ENCODE results near the gene SAMSN1. TPM values are rescaled to one million over a fixed set of nuclear protein-coding genes. Genes with fewer than 3 reads are reported as not detected.

The SAMSN1 gene
- total and polyA plus RNA-seq, 2 donors, result 40.4 to 42.9 TPM

GRCh38 chr21:14569026-14569621 lies 23.0 kb upstream of the SAMSN1 start:
- no peaks in the 10 kb centered on the region for H3K36me3 ChIP-seq (ENCODE audit: control insufficient read depth in 2 of 2, insufficient read depth in 2 of 2, low read length in 1 of 2)
- DNase-seq (ENCODE audit: low read depth in 6 of 9, low spot score in 9 of 9), result no peak
- H3K9me3 ChIP-seq (ENCODE audit: control insufficient read depth in 2 of 2, insufficient read depth in 1 of 2, low read length in 1 of 2), result no peaks in the 10 kb centered on the region
- H3K4me1 ChIP-seq (ENCODE audit: control insufficient read depth in 2 of 2, insufficient read depth in 2 of 2, low read length in 2 of 2), result peaks cover 0 to 2% of the 10 kb centered on the region in 2 donors
- no peak overlapping the region for H3K4me3 ChIP-seq (ENCODE audit: low read length in 2 of 2)
- 96% methylated on average over 3 of the region's 3 CpGs for WGBS
- no peak overlapping the region for H3K27ac ChIP-seq (ENCODE audit: low read depth in 1 of 2, low read length in 1 of 2)
- no peaks in the 10 kb centered on the region for H3K27me3 ChIP-seq (ENCODE audit: control insufficient read depth in 2 of 2, insufficient read depth in 1 of 2, low read length in 1 of 2)

- H3K36me3 ChIP-seq (ENCODE audit: control insufficient read depth in 2 of 2, insufficient read depth in 2 of 2, low read length in 1 of 2), result no peaks in the 10 kb centered on the region
- H3K27ac ChIP-seq (ENCODE audit: low read depth in 1 of 2, low read length in 1 of 2), result no peak overlapping the region
- H3K4me1 ChIP-seq (ENCODE audit: control insufficient read depth in 2 of 2, insufficient read depth in 2 of 2, low read length in 2 of 2), result peaks cover 0 to 2% of the 10 kb centered on the region in 2 donors
- 81% methylated on average over 7 of the region's 7 CpGs for WGBS
- H3K9me3 ChIP-seq (ENCODE audit: control insufficient read depth in 2 of 2, insufficient read depth in 1 of 2, low read length in 1 of 2), result no peaks in the 10 kb centered on the region
- no peaks in the 10 kb centered on the region for H3K27me3 ChIP-seq (ENCODE audit: control insufficient read depth in 2 of 2, insufficient read depth in 1 of 2, low read length in 1 of 2)
- H3K4me3 ChIP-seq (ENCODE audit: low read length in 2 of 2), result no peak overlapping the region
- DNase-seq (ENCODE audit: low read depth in 6 of 9, low spot score in 9 of 9), result no peak
These were observed 21.5 kb upstream of the SAMSN1 start for GRCh38 chr21:14567331-14568279.

GRCh38 chr21:14566894-14567293 lies 20.8 kb upstream of the SAMSN1 start:
- Histone ChIP-seq H3K4me1 (ENCODE audit: control insufficient read depth in 2 of 2, insufficient read depth in 2 of 2, low read length in 2 of 2) (peaks cover 0 to 2% of the 10 kb centered on the region in 2 donors), H3K36me3 (ENCODE audit: control insufficient read depth in 2 of 2, insufficient read depth in 2 of 2, low read length in 1 of 2) (no peaks in the 10 kb centered on the region), H3K4me3 (ENCODE audit: low read length in 2 of 2) (no peak overlapping the region), H3K27me3 (ENCODE audit: control insufficient read depth in 2 of 2, insufficient read depth in 1 of 2, low read length in 1 of 2) (no peaks in the 10 kb centered on the region), H3K27ac (ENCODE audit: low read depth in 1 of 2, low read length in 1 of 2) (peak overlapping the region in 1 of 2 donors; percentile 50), H3K9me3 (ENCODE audit: control insufficient read depth in 2 of 2, insufficient read depth in 1 of 2, low read length in 1 of 2) (no peaks in the 10 kb centered on the region)
- peak in 3 of 9 donors; percentile 8 to 50 (median 26) for DNase-seq (ENCODE audit: low read depth in 6 of 9, low spot score in 9 of 9)
- WGBS, result 69% methylated on average over 5 of the region's 5 CpGs

GRCh38 chr21:14562959-14563358 lies 16.8 kb upstream of the SAMSN1 start:
- DNase-seq (ENCODE audit: low read depth in 6 of 9, low spot score in 9 of 9), result no peak
- Histone ChIP-seq H3K4me3 (ENCODE audit: low read length in 2 of 2) (no peak overlapping the region), H3K27ac (ENCODE audit: low read depth in 1 of 2, low read length in 1 of 2) (no peak overlapping the region), H3K27me3 (ENCODE audit: control insufficient read depth in 2 of 2, insufficient read depth in 1 of 2, low read length in 1 of 2) (no peaks in the 10 kb centered on the region), H3K4me1 (ENCODE audit: control insufficient read depth in 2 of 2, insufficient read depth in 2 of 2, low read length in 2 of 2) (peaks cover 0 to 2% of the 10 kb centered on the region in 2 donors), H3K36me3 (ENCODE audit: control insufficient read depth in 2 of 2, insufficient read depth in 2 of 2, low read length in 1 of 2) (no peaks in the 10 kb centered on the region), H3K9me3 (ENCODE audit: control insufficient read depth in 2 of 2, insufficient read depth in 1 of 2, low read length in 1 of 2) (peaks cover 0 to 4% of the 10 kb centered on the region in 2 donors)

- no peak overlapping the region for H3K27ac ChIP-seq (ENCODE audit: low read depth in 1 of 2, low read length in 1 of 2)
- no peaks in the 10 kb centered on the region for H3K4me1 ChIP-seq (ENCODE audit: control insufficient read depth in 2 of 2, insufficient read depth in 2 of 2, low read length in 2 of 2)
- DNase-seq (ENCODE audit: low read depth in 6 of 9, low spot score in 9 of 9), result no peak
- H3K9me3 ChIP-seq (ENCODE audit: control insufficient read depth in 2 of 2, insufficient read depth in 1 of 2, low read length in 1 of 2), result peaks cover 0 to 4% of the 10 kb centered on the region in 2 donors
- no peaks in the 10 kb centered on the region for H3K36me3 ChIP-seq (ENCODE audit: control insufficient read depth in 2 of 2, insufficient read depth in 2 of 2, low read length in 1 of 2)
- H3K4me3 ChIP-seq (ENCODE audit: low read length in 2 of 2), result no peak overlapping the region
- WGBS, result 81% methylated on average over 4 of the region's 4 CpGs
- H3K27me3 ChIP-seq (ENCODE audit: control insufficient read depth in 2 of 2, insufficient read depth in 1 of 2, low read length in 1 of 2), result no peaks in the 10 kb centered on the region
These were observed 14.4 kb upstream of the SAMSN1 start for GRCh38 chr21:14560555-14560954.

- H3K4me1 ChIP-seq (ENCODE audit: control insufficient read depth in 2 of 2, insufficient read depth in 2 of 2, low read length in 2 of 2), result no peaks in the 10 kb centered on the region
- no peak for DNase-seq (ENCODE audit: low read depth in 6 of 9, low spot score in 9 of 9)
- H3K4me3 ChIP-seq (ENCODE audit: low read length in 2 of 2), result no peak overlapping the region
- H3K36me3 ChIP-seq (ENCODE audit: control insufficient read depth in 2 of 2, insufficient read depth in 2 of 2, low read length in 1 of 2), result no peaks in the 10 kb centered on the region
- no peaks in the 10 kb centered on the region for H3K27me3 ChIP-seq (ENCODE audit: control insufficient read depth in 2 of 2, insufficient read depth in 1 of 2, low read length in 1 of 2)
- H3K27ac ChIP-seq (ENCODE audit: low read depth in 1 of 2, low read length in 1 of 2), result no peak overlapping the region
- peaks cover 0 to 4% of the 10 kb centered on the region in 2 donors for H3K9me3 ChIP-seq (ENCODE audit: control insufficient read depth in 2 of 2, insufficient read depth in 1 of 2, low read length in 1 of 2)
These were observed 14.0 kb upstream of the SAMSN1 start for GRCh38 chr21:14560139-14560538.

GRCh38 chr21:14559102-14559501 lies 13.0 kb upstream of the SAMSN1 start:
- Histone ChIP-seq H3K27ac (ENCODE audit: low read depth in 1 of 2, low read length in 1 of 2) (no peak overlapping the region), H3K9me3 (ENCODE audit: control insufficient read depth in 2 of 2, insufficient read depth in 1 of 2, low read length in 1 of 2) (peaks cover 0 to 4% of the 10 kb centered on the region in 2 donors), H3K27me3 (ENCODE audit: control insufficient read depth in 2 of 2, insufficient read depth in 1 of 2, low read length in 1 of 2) (no peaks in the 10 kb centered on the region), H3K4me1 (ENCODE audit: control insufficient read depth in 2 of 2, insufficient read depth in 2 of 2, low read length in 2 of 2) (peaks cover 0 to 2% of the 10 kb centered on the region in 2 donors), H3K36me3 (ENCODE audit: control insufficient read depth in 2 of 2, insufficient read depth in 2 of 2, low read length in 1 of 2) (no peaks in the 10 kb centered on the region), H3K4me3 (ENCODE audit: low read length in 2 of 2) (no peak overlapping the region)
- no peak for DNase-seq (ENCODE audit: low read depth in 6 of 9, low spot score in 9 of 9)

- H3K4me1 ChIP-seq (ENCODE audit: control insufficient read depth in 2 of 2, insufficient read depth in 2 of 2, low read length in 2 of 2), result peaks cover 0 to 2% of the 10 kb centered on the region in 2 donors
- H3K27ac ChIP-seq (ENCODE audit: low read depth in 1 of 2, low read length in 1 of 2), result no peak overlapping the region
- WGBS, result 81% methylated on average over 5 of the region's 5 CpGs
These were observed 11.3 kb upstream of the SAMSN1 start for GRCh38 chr21:14557413-14557812.

GRCh38 chr21:14554948-14555347 lies 8.8 kb upstream of the SAMSN1 start:
- H3K36me3 ChIP-seq (ENCODE audit: control insufficient read depth in 2 of 2, insufficient read depth in 2 of 2, low read length in 1 of 2), result no peaks in the 10 kb centered on the region
- H3K4me1 ChIP-seq (ENCODE audit: control insufficient read depth in 2 of 2, insufficient read depth in 2 of 2, low read length in 2 of 2), result peaks cover 0 to 6% of the 10 kb centered on the region in 2 donors
- no peak overlapping the region for H3K27ac ChIP-seq (ENCODE audit: low read depth in 1 of 2, low read length in 1 of 2)
- H3K4me3 ChIP-seq (ENCODE audit: low read length in 2 of 2), result no peak overlapping the region
- DNase-seq (ENCODE audit: low read depth in 6 of 9, low spot score in 9 of 9), result peak in 2 of 9 donors; percentile 32 to 43
- no peaks in the 10 kb centered on the region for H3K9me3 ChIP-seq (ENCODE audit: control insufficient read depth in 2 of 2, insufficient read depth in 1 of 2, low read length in 1 of 2)
- no peaks in the 10 kb centered on the region for H3K27me3 ChIP-seq (ENCODE audit: control insufficient read depth in 2 of 2, insufficient read depth in 1 of 2, low read length in 1 of 2)
- 91% methylated on average over 1 of the region's 1 CpG for WGBS

More at GRCh38 chr21:14557413-14557812, 11.3 kb upstream of the SAMSN1 start:
- Histone ChIP-seq H3K36me3 (ENCODE audit: control insufficient read depth in 2 of 2, insufficient read depth in 2 of 2, low read length in 1 of 2) (no peaks in the 10 kb centered on the region), H3K27me3 (ENCODE audit: control insufficient read depth in 2 of 2, insufficient read depth in 1 of 2, low read length in 1 of 2) (no peaks in the 10 kb centered on the region), H3K9me3 (ENCODE audit: control insufficient read depth in 2 of 2, insufficient read depth in 1 of 2, low read length in 1 of 2) (peaks cover 0 to 4% of the 10 kb centered on the region in 2 donors), H3K4me3 (ENCODE audit: low read length in 2 of 2) (no peak overlapping the region)
- DNase-seq (ENCODE audit: low read depth in 6 of 9, low spot score in 9 of 9), result no peak

All from thymus (tissue), 11 donors.